Stimulated activated CD4-positive, alpha-beta T cell treated with anti-CD3 and anti-CD28 coated beads, Interleukin-12 subunit alpha, Interleukin-12 subunit beta, amount 100 ng/mL, for 48 hours (primary cell): ENCODE results near the gene MN1.

Experiments
- DNase-seq, 3 donors: peaks; one replicate each; pipeline ENCODE4 v3.0.0-alpha.2; 2020; ENCODE audit warnings: low read depth in 2 of 3, low spot score in 1 of 3

MN1 gene

GRCh38 chr22:27718186-27719035 lies 83.1 kb downstream of the MN1 start:
- DNase-seq: no peak

GRCh38 chr22:27717094-27717493 lies 84.5 kb downstream of the MN1 start:
- DNase-seq: no peak

GRCh38 chr22:27716074-27716473 lies 85.5 kb downstream of the MN1 start:
- DNase-seq: no peak

GRCh38 chr22:27715106-27715505 lies 86.5 kb downstream of the MN1 start:
- no peak for DNase-seq

- no peak for DNase-seq
These were observed 87.5 kb downstream of the MN1 start for GRCh38 chr22:27714068-27714467.

GRCh38 chr22:27713461-27713860 lies 88.1 kb downstream of the MN1 start:
- DNase-seq: no peak

GRCh38 chr22:27711756-27712155 lies 89.8 kb downstream of the MN1 start:
- DNase-seq: no peak

- DNase-seq: no peak
These were observed 90.5 kb downstream of the MN1 start for GRCh38 chr22:27711012-27711411.

- DNase-seq: no peak
These were observed 91.5 kb downstream of the MN1 start for GRCh38 chr22:27709919-27710675.

- DNase-seq: no peak
These were observed 95.1 kb downstream of the MN1 start for GRCh38 chr22:27706489-27706888.

GRCh38 chr22:27705408-27706080 lies 96.0 kb downstream of the MN1 start:
- no peak for DNase-seq

GRCh38 chr22:27704581-27704980 lies 97.0 kb downstream of the MN1 start:
- DNase-seq: no peak

- DNase-seq: no peak
These were observed 102.1 kb downstream of the MN1 start for GRCh38 chr22:27699383-27700019.

- no peak for DNase-seq
These were observed 102.7 kb downstream of the MN1 start for GRCh38 chr22:27698813-27699212.
